Measurements from ENCODE around the gene MAPK1IP1L. TPM values are rescaled to one million over a fixed set of nuclear protein-coding genes. Genes with fewer than 3 reads are reported as not detected.

Gene MAPK1IP1L
- total and polyA plus RNA-seq, 4 donors = 25.8 to 87.4 (median 49.1) TPM

GRCh38 chr14:55101698-55102097, 50.3 kb downstream of the MAPK1IP1L start:
- no peak for DNase-seq
- Histone ChIP-seq H3K36me3 (ENCODE audit: control insufficient read depth in 4 of 4, insufficient read depth in 4 of 4, low read length in 4 of 4) (no peaks in the 10 kb centered on the region), H3K9me3 (ENCODE audit: control insufficient read depth in 4 of 4, insufficient read depth in 3 of 4, low read length in 3 of 4) (peaks cover 0 to 2% (median 0%) of the 10 kb centered on the region in 4 donors), H3K4me3 (no peak overlapping the region), H3K9ac (ENCODE audit: insufficient read depth in 1 of 2, low read length in 2 of 2) (no peak overlapping the region), H3K27ac (ENCODE audit: low read depth in 1 of 2, low read length in 1 of 2) (peak overlapping the region; percentile 87 to 90), H3K27me3 (ENCODE audit: control insufficient read depth in 3 of 3, insufficient read depth in 3 of 3, low read length in 2 of 3) (no peaks in the 10 kb centered on the region), H3K4me1 (ENCODE audit: control insufficient read depth in 5 of 5, insufficient read depth in 5 of 5, low read length in 5 of 5) (peaks cover 14 to 35% (median 28%) of the 10 kb centered on the region in 5 donors)
- 92 to 94% methylated on average over 5 of the region's 5 CpGs for WGBS, 2 donors
- ATAC-seq (ENCODE audit: insufficient read depth, low FRiP score) = no peak
- TF ChIP-seq CTCF (IDR thresholded peaks at IDR 0.05; ENCODE audit: control extremely low read depth, extremely low read depth) = no peak

GRCh38 chr14:55102141-55102621, 50.7 kb downstream of the MAPK1IP1L start:
- Histone ChIP-seq H3K4me3 (no peak overlapping the region), H3K9me3 (ENCODE audit: control insufficient read depth in 4 of 4, insufficient read depth in 3 of 4, low read length in 3 of 4) (peaks cover 0 to 2% (median 0%) of the 10 kb centered on the region in 4 donors), H3K27ac (ENCODE audit: low read depth in 1 of 2, low read length in 1 of 2) (peak overlapping the region; percentile 87 to 90), H3K4me1 (ENCODE audit: control insufficient read depth in 5 of 5, insufficient read depth in 5 of 5, low read length in 5 of 5) (peaks cover 14 to 35% (median 30%) of the 10 kb centered on the region in 5 donors), H3K9ac (ENCODE audit: insufficient read depth in 1 of 2, low read length in 2 of 2) (no peak overlapping the region), H3K36me3 (ENCODE audit: control insufficient read depth in 4 of 4, insufficient read depth in 4 of 4, low read length in 4 of 4) (no peaks in the 10 kb centered on the region), H3K27me3 (ENCODE audit: control insufficient read depth in 3 of 3, insufficient read depth in 3 of 3, low read length in 2 of 3) (no peaks in the 10 kb centered on the region)
- ATAC-seq (ENCODE audit: insufficient read depth, low FRiP score) (peak; percentile 75), DNase-seq (peak; percentile 86 to 93 (median 93))
- 2 to 4% methylated on average over 7 of the region's 7 CpGs for WGBS, 2 donors
- TF ChIP-seq CTCF (IDR thresholded peaks at IDR 0.05; ENCODE audit: control extremely low read depth, extremely low read depth) = no peak

GRCh38 chr14:55103005-55103640, 51.7 kb downstream of the MAPK1IP1L start:
- Histone ChIP-seq H3K4me1 (ENCODE audit: control insufficient read depth in 5 of 5, insufficient read depth in 5 of 5, low read length in 5 of 5) (peaks cover 14 to 35% (median 30%) of the 10 kb centered on the region in 5 donors), H3K27me3 (ENCODE audit: control insufficient read depth in 3 of 3, insufficient read depth in 3 of 3, low read length in 2 of 3) (no peaks in the 10 kb centered on the region), H3K9ac (ENCODE audit: insufficient read depth in 1 of 2, low read length in 2 of 2) (peak overlapping the region in 1 of 2 donors; percentile 79), H3K4me3 (no peak overlapping the region), H3K27ac (ENCODE audit: low read depth in 1 of 2, low read length in 1 of 2) (peak overlapping the region; percentile 90 to 96), H3K9me3 (ENCODE audit: control insufficient read depth in 4 of 4, insufficient read depth in 3 of 4, low read length in 3 of 4) (peaks cover 0 to 2% (median 0%) of the 10 kb centered on the region in 4 donors), H3K36me3 (ENCODE audit: control insufficient read depth in 4 of 4, insufficient read depth in 4 of 4, low read length in 4 of 4) (no peaks in the 10 kb centered on the region)
- peak; percentile 65 to 80 (median 70) for DNase-seq
- WGBS, 2 donors = 26 to 36% methylated on average over 13 of the region's 13 CpGs
- no peak for TF ChIP-seq CTCF (IDR thresholded peaks at IDR 0.05; ENCODE audit: control extremely low read depth, extremely low read depth)
- ATAC-seq (ENCODE audit: insufficient read depth, low FRiP score) = peak; percentile 78

Data from lung (tissue), 12 donors.